ENCODE data around the gene TM4SF1. TPM values are rescaled to one million over a fixed set of nuclear protein-coding genes. Genes with fewer than 3 reads are reported as not detected.

The TM4SF1 gene
- polyA plus RNA-seq, 1 donor (not counting 4 experiments of a cell fraction or from before 2014, with no cell fraction given) = 375 TPM

GRCh38 chr3:149321640-149322039 lies 55.8 kb downstream of the TM4SF1 start:
- Histone ChIP-seq H3K27me3 (ENCODE audit: control insufficient read depth, extremely low read depth, insufficient read depth, low read length) (no peaks in the 10 kb centered on the region), H4K20me1 (ENCODE audit: control insufficient read depth, extremely low read depth, insufficient read depth, low read length) (no peaks in the 10 kb centered on the region), H3K4me2 (ENCODE audit: control insufficient read depth, extremely low read depth, insufficient read depth, low read depth, low read length) (no peak overlapping the region), H3K9me1 (ENCODE audit: control insufficient read depth, extremely low read depth, insufficient read depth, low read length) (no peaks in the 10 kb centered on the region), H3K4me1 (ENCODE audit: control insufficient read depth, extremely low read depth, insufficient read depth, low read length) (peaks cover 2% of the 10 kb centered on the region), H2AFZ (ENCODE audit: control insufficient read depth, low read length) (no peak overlapping the region), H3K4me3 (ENCODE audit: control insufficient read depth in 2 of 3, extremely low read depth in 1 of 3, insufficient read depth in 2 of 3, low read depth in 1 of 3, low read length in 3 of 3) (no peak overlapping the region), H3K79me2 (ENCODE audit: control insufficient read depth, insufficient read depth, low read length) (no peaks in the 10 kb centered on the region), H3K36me3 (ENCODE audit: control insufficient read depth in 2 of 2, extremely low read depth in 1 of 2, insufficient read depth in 2 of 2, low read length in 2 of 2) (no peaks in the 10 kb centered on the region), H3K9ac (ENCODE audit: control insufficient read depth, extremely low read depth, insufficient read depth, low read length) (no peak overlapping the region), H3K27ac (ENCODE audit: control insufficient read depth, insufficient read depth, low read length) (no peak overlapping the region), H3K9me3 (ENCODE audit: control insufficient read depth, low read depth, low read length) (no peaks in the 10 kb centered on the region)
- dilution Hi-C loops (cut with MboI; ENCODE audit: extremely low pct_ligation_motif_present, low sequenced_read_pairs) = no loop called here
- no peak for DNase-seq (ENCODE audit: low read depth, low spot score)
- FAIRE-seq = no peak
- no peak for TF ChIP-seq CTCF (optimal IDR thresholded peaks at IDR 0.05 in 1 of 3, IDR thresholded peaks at IDR 0.05 in 1 of 3, conservative IDR thresholded peaks at IDR 0.05 in 1 of 3; ENCODE audit: extremely low read depth in 1 of 3, insufficient read depth in 2 of 3, low read length in 3 of 3)
- no peak for TF ChIP-seq EZH2 (IDR thresholded peaks at IDR 0.05; ENCODE audit: low read length)

GRCh38 chr3:149321136-149321535 lies 56.3 kb downstream of the TM4SF1 start:
- Histone ChIP-seq H3K4me2 (ENCODE audit: control insufficient read depth, extremely low read depth, insufficient read depth, low read depth, low read length) (no peak overlapping the region), H2AFZ (ENCODE audit: control insufficient read depth, low read length) (no peak overlapping the region), H4K20me1 (ENCODE audit: control insufficient read depth, extremely low read depth, insufficient read depth, low read length) (no peaks in the 10 kb centered on the region), H3K9me1 (ENCODE audit: control insufficient read depth, extremely low read depth, insufficient read depth, low read length) (no peaks in the 10 kb centered on the region), H3K9ac (ENCODE audit: control insufficient read depth, extremely low read depth, insufficient read depth, low read length) (no peak overlapping the region), H3K36me3 (ENCODE audit: control insufficient read depth in 2 of 2, extremely low read depth in 1 of 2, insufficient read depth in 2 of 2, low read length in 2 of 2) (no peaks in the 10 kb centered on the region), H3K79me2 (ENCODE audit: control insufficient read depth, insufficient read depth, low read length) (no peaks in the 10 kb centered on the region), H3K9me3 (ENCODE audit: control insufficient read depth, low read depth, low read length) (no peaks in the 10 kb centered on the region), H3K4me3 (ENCODE audit: control insufficient read depth in 2 of 3, extremely low read depth in 1 of 3, insufficient read depth in 2 of 3, low read depth in 1 of 3, low read length in 3 of 3) (no peak overlapping the region), H3K27me3 (ENCODE audit: control insufficient read depth, extremely low read depth, insufficient read depth, low read length) (no peaks in the 10 kb centered on the region), H3K4me1 (ENCODE audit: control insufficient read depth, extremely low read depth, insufficient read depth, low read length) (peaks cover 6% of the 10 kb centered on the region), H3K27ac (ENCODE audit: control insufficient read depth, insufficient read depth, low read length) (no peak overlapping the region)
- no peak for FAIRE-seq
- DNase-seq (ENCODE audit: low read depth, low spot score) = no peak
- TF ChIP-seq EZH2 (IDR thresholded peaks at IDR 0.05; ENCODE audit: low read length) = no peak
- TF ChIP-seq CTCF (optimal IDR thresholded peaks at IDR 0.05 in 1 of 3, IDR thresholded peaks at IDR 0.05 in 1 of 3, conservative IDR thresholded peaks at IDR 0.05 in 1 of 3; ENCODE audit: extremely low read depth in 1 of 3, insufficient read depth in 2 of 3, low read length in 3 of 3) = no peak
- dilution Hi-C loops (cut with MboI; ENCODE audit: extremely low pct_ligation_motif_present, low sequenced_read_pairs) = no loop called here

All from keratinocyte (primary cell).